ENCODE results near the gene CDC42EP1. TPM values are rescaled to one million over a fixed set of nuclear protein-coding genes. Genes with fewer than 3 reads are reported as not detected.
"Not testable (repeated sequence)": the region's sequence is repeated elsewhere in the genome, so short reads cannot be mapped to it uniquely, and the experiment has no call there.

CDC42EP1 gene
- total RNA-seq, 2 donors from 2014 or later: 4.0 to 4.6 TPM

GRCh38 chr22:37525073-37525745 is 35.1 kb upstream of the CDC42EP1 start:
- Mint-ChIP-seq H3K9me3 (no peaks in the 10 kb centered on the region), H3K27me3 (ENCODE audit: low read depth) (peaks cover 35% of the 10 kb centered on the region), H3K27ac (no peak overlapping the region), H3K4me3 (no peak overlapping the region), H3K36me3 (ENCODE audit: insufficient read depth in 2 of 2) (no peaks in the 10 kb centered on the region), H3K4me1 (ENCODE audit: low read depth) (peaks cover 16% of the 10 kb centered on the region)
- DNase-seq (peak; percentile 14 to 29), ATAC-seq (replicated peaks in 1 of 2) (peak in 1 of 2 donors; percentile 52)

- Mint-ChIP-seq H3K36me3 (ENCODE audit: insufficient read depth in 2 of 2) (no peaks in the 10 kb centered on the region), H3K27ac (no peak overlapping the region), H3K9me3 (no peaks in the 10 kb centered on the region), H3K4me1 (ENCODE audit: low read depth) (peaks cover 16% of the 10 kb centered on the region), H3K4me3 (no peak overlapping the region), H3K27me3 (ENCODE audit: low read depth) (peaks cover 30% of the 10 kb centered on the region)
- no peak for DNase-seq
- ATAC-seq (replicated peaks in 1 of 2): no peak
Measured at GRCh38 chr22:37525746-37526350, 34.4 kb upstream of the CDC42EP1 start.

- Mint-ChIP-seq H3K9me3 (no peaks in the 10 kb centered on the region), H3K36me3 (ENCODE audit: insufficient read depth in 2 of 2) (no peaks in the 10 kb centered on the region), H3K4me1 (ENCODE audit: low read depth) (peaks cover 16% of the 10 kb centered on the region), H3K27me3 (ENCODE audit: low read depth) (peaks cover 29% of the 10 kb centered on the region), H3K4me3 (no peak overlapping the region), H3K27ac (no peak overlapping the region)
- ATAC-seq (replicated peaks in 1 of 2) (no peak), DNase-seq (no peak)
Measured at GRCh38 chr22:37526376-37526775, 33.9 kb upstream of the CDC42EP1 start.

GRCh38 chr22:37527081-37527752 is 33.1 kb upstream of the CDC42EP1 start:
- not testable (repeated sequence) for H3K36me3 Mint-ChIP-seq (ENCODE audit: insufficient read depth in 2 of 2); H3K27ac Mint-ChIP-seq; H3K4me3 Mint-ChIP-seq; ATAC-seq (replicated peaks in 1 of 2); H3K9me3 Mint-ChIP-seq; DNase-seq
- H3K27me3 Mint-ChIP-seq (ENCODE audit: low read depth): peaks cover 24% of the 10 kb centered on the region
- H3K4me1 Mint-ChIP-seq (ENCODE audit: low read depth): peaks cover 16% of the 10 kb centered on the region

- Mint-ChIP-seq H3K4me1 (ENCODE audit: low read depth) (peaks cover 18% of the 10 kb centered on the region), H3K27me3 (ENCODE audit: low read depth) (peaks cover 17% of the 10 kb centered on the region)
- ATAC-seq (replicated peaks in 1 of 2); H3K27ac Mint-ChIP-seq; H3K4me3 Mint-ChIP-seq; H3K9me3 Mint-ChIP-seq; DNase-seq; H3K36me3 Mint-ChIP-seq (ENCODE audit: insufficient read depth in 2 of 2): not testable (repeated sequence)
Measured at GRCh38 chr22:37527952-37528351, 32.3 kb upstream of the CDC42EP1 start.

GRCh38 chr22:37529652-37530345 is 30.5 kb upstream of the CDC42EP1 start:
- peak; percentile 20 to 24 for DNase-seq
- ATAC-seq (replicated peaks in 1 of 2): peak; percentile 64 to 89
- Mint-ChIP-seq H3K9me3 (no peaks in the 10 kb centered on the region), H3K27me3 (ENCODE audit: low read depth) (peaks cover 15% of the 10 kb centered on the region), H3K4me3 (no peak overlapping the region), H3K4me1 (ENCODE audit: low read depth) (peaks cover 36% of the 10 kb centered on the region), H3K36me3 (ENCODE audit: insufficient read depth in 2 of 2) (no peaks in the 10 kb centered on the region), H3K27ac (no peak overlapping the region)

GRCh38 chr22:37533995-37534394 is 26.3 kb upstream of the CDC42EP1 start:
- peak in 1 of 2 donors; percentile 38 for DNase-seq

GRCh38 chr22:37534445-37534844 is 25.8 kb upstream of the CDC42EP1 start:
- H3K27ac Mint-ChIP-seq: no peak overlapping the region
- H3K36me3 Mint-ChIP-seq (ENCODE audit: insufficient read depth in 2 of 2): no peaks in the 10 kb centered on the region
- peaks cover 24% of the 10 kb centered on the region for H3K27me3 Mint-ChIP-seq (ENCODE audit: low read depth)
- H3K4me3 Mint-ChIP-seq: peak overlapping the region in 1 of 2 donors; percentile 0
- DNase-seq (no peak), ATAC-seq (replicated peaks in 1 of 2) (no peak)
- no peaks in the 10 kb centered on the region for H3K9me3 Mint-ChIP-seq
- peaks cover 47% of the 10 kb centered on the region for H3K4me1 Mint-ChIP-seq (ENCODE audit: low read depth)

More at GRCh38 chr22:37533995-37534394, 26.3 kb upstream of the CDC42EP1 start:
- Mint-ChIP-seq H3K4me3 (peak overlapping the region; percentile 0 to 32), H3K36me3 (ENCODE audit: insufficient read depth in 2 of 2) (no peaks in the 10 kb centered on the region), H3K27ac (no peak overlapping the region), H3K4me1 (ENCODE audit: low read depth) (peaks cover 43% of the 10 kb centered on the region), H3K27me3 (ENCODE audit: low read depth) (peaks cover 20% of the 10 kb centered on the region), H3K9me3 (no peaks in the 10 kb centered on the region)
- ATAC-seq (replicated peaks in 1 of 2): peak in 1 of 2 donors; percentile 64

GRCh38 chr22:37535159-37535558 is 25.1 kb upstream of the CDC42EP1 start:
- Mint-ChIP-seq H3K4me3 (no peak overlapping the region), H3K36me3 (ENCODE audit: insufficient read depth in 2 of 2) (no peaks in the 10 kb centered on the region), H3K27me3 (ENCODE audit: low read depth) (peaks cover 32% of the 10 kb centered on the region), H3K9me3 (no peaks in the 10 kb centered on the region), H3K4me1 (ENCODE audit: low read depth) (peaks cover 43% of the 10 kb centered on the region), H3K27ac (no peak overlapping the region)
- no peak for ATAC-seq (replicated peaks in 1 of 2)
- DNase-seq: no peak

GRCh38 chr22:37538590-37539357 is 21.5 kb upstream of the CDC42EP1 start:
- H3K4me3 Mint-ChIP-seq: peak overlapping the region; percentile 46 to 77
- peak; percentile 93 for DNase-seq
- peaks cover 32% of the 10 kb centered on the region for H3K27me3 Mint-ChIP-seq (ENCODE audit: low read depth)
- H3K4me1 Mint-ChIP-seq (ENCODE audit: low read depth): peaks cover 58% of the 10 kb centered on the region
- H3K27ac Mint-ChIP-seq: no peak overlapping the region
- H3K9me3 Mint-ChIP-seq: no peaks in the 10 kb centered on the region
- peak; percentile 95 to 97 for ATAC-seq (replicated peaks in 1 of 2)
- H3K36me3 Mint-ChIP-seq (ENCODE audit: insufficient read depth in 2 of 2): no peaks in the 10 kb centered on the region

GRCh38 chr22:37539790-37540189 is 20.5 kb upstream of the CDC42EP1 start:
- H3K9me3 Mint-ChIP-seq; H3K4me3 Mint-ChIP-seq; H3K27ac Mint-ChIP-seq; ATAC-seq (replicated peaks in 1 of 2); H3K36me3 Mint-ChIP-seq (ENCODE audit: insufficient read depth in 2 of 2); DNase-seq: not testable (repeated sequence)
- peaks cover 49% of the 10 kb centered on the region for H3K4me1 Mint-ChIP-seq (ENCODE audit: low read depth)
- H3K27me3 Mint-ChIP-seq (ENCODE audit: low read depth): peaks cover 24% of the 10 kb centered on the region

- DNase-seq; H3K36me3 Mint-ChIP-seq (ENCODE audit: insufficient read depth in 2 of 2); H3K9me3 Mint-ChIP-seq; ATAC-seq (replicated peaks in 1 of 2): not testable (repeated sequence)
- Mint-ChIP-seq H3K27me3 (ENCODE audit: low read depth) (peaks cover 24% of the 10 kb centered on the region), H3K4me1 (ENCODE audit: low read depth) (peaks cover 57% of the 10 kb centered on the region), H3K27ac (peak overlapping the region; percentile 80), H3K4me3 (peak overlapping the region in 1 of 2 donors; percentile 68)
Measured at GRCh38 chr22:37542416-37542815, 17.9 kb upstream of the CDC42EP1 start.
